Measurements from ENCODE around the gene PTPN21. TPM values are rescaled to one million over a fixed set of nuclear protein-coding genes. Genes with fewer than 3 reads are reported as not detected.

PTPN21 gene
- total and polyA plus RNA-seq, 9 of the 15 experiments (the other 6 are each of a cell fraction or from before 2014, with no cell fraction given), result 0.06 to 1.9 (median 0.94) TPM

- no peaks in the 10 kb centered on the region for H3K36me3 ChIP-seq (ENCODE audit: control insufficient read depth, insufficient read depth, low read length)
- 21% methylated on average over 3 of the region's 3 CpGs for WGBS (ENCODE audit: insufficient coverage, low coverage, missing lambda C conversion rate)
- intact Hi-C loops (cut with micrococcal nuclease) (no loop called here), in situ Hi-C loops (cut with MboI) (no loop called here)
- TF ChIP-seq SMARCA5 (IDR thresholded peaks at IDR 0.05), result no peak
- TF ChIP-seq CEBPG (CRISPR knock-in tag; IDR thresholded peaks at IDR 0.05), result no peak
- TF ChIP-seq CEBPG (tag; conservative IDR thresholded peaks at IDR 0.05 in 1 of 2, IDR thresholded peaks at IDR 0.05 in 1 of 2), result peak in 1 of 2 experiments; percentile 47; a peak in 3 of 4 replicates
- peak; percentile 31; the same call in 1 of the 2 replicates for TF ChIP-seq ATF3 (IDR thresholded peaks at IDR 0.05)
- TF ChIP-seq ATF3 (CRISPR knock-in tag; conservative IDR thresholded peaks at IDR 0.05), result no peak
- no peak for TF ChIP-seq TAL1 (IDR thresholded peaks at IDR 0.05)
- no peaks in the 10 kb centered on the region for H3K9me1 ChIP-seq (ENCODE audit: control insufficient read depth, insufficient read depth, low read length)
- H3K9ac ChIP-seq (ENCODE audit: insufficient read depth in 1 of 2, low read depth in 2 of 2, low read length in 2 of 2), result no peak overlapping the region
- no peak overlapping the region for H3K27ac ChIP-seq (ENCODE audit: extremely low read depth, low read depth, low read length)
- H4K20me1 ChIP-seq (replicated peaks; ENCODE audit: control insufficient read depth, insufficient read depth, low read length), result no peaks in the 10 kb centered on the region
- no peak overlapping the region for H3K4me3 ChIP-seq
- DNase-seq (ENCODE audit: extremely low read depth in 1 of 4, low spot score in 3 of 4), result no peak
- ChIA-PET POLR2A (no interaction called here), CTCF (ENCODE audit: low intra/inter-chr PET ratio) (no interaction called here)
- no peaks in the 10 kb centered on the region for H3K27me3 ChIP-seq (ENCODE audit: control insufficient read depth in 2 of 2, insufficient read depth in 2 of 2, low read length in 2 of 2)
- H3K4me1 ChIP-seq (replicated peaks in 1 of 2; ENCODE audit: control insufficient read depth in 2 of 2, insufficient read depth in 2 of 2, low read length in 2 of 2), result no peaks in the 10 kb centered on the region
- FAIRE-seq, result no peak
- no TSS peak for BruUV-seq (replicated peaks)
- no peak overlapping the region for H3K4me2 ChIP-seq (ENCODE audit: insufficient read depth, low read length)
- no peak overlapping the region for H2AFZ ChIP-seq (ENCODE audit: low read depth, low read length)
- H3K79me2 ChIP-seq (ENCODE audit: control insufficient read depth, insufficient read depth, low read length), result no peaks in the 10 kb centered on the region
- H3K9me3 ChIP-seq (replicated peaks; ENCODE audit: control insufficient read depth, insufficient read depth, low read depth, low read length), result no peaks in the 10 kb centered on the region
- ATAC-seq, result no peak
Measured at GRCh38 chr14:88521818-88522217, 33.0 kb downstream of the PTPN21 start.

- ChIA-PET CTCF (ENCODE audit: low intra/inter-chr PET ratio) (no interaction called here), POLR2A (interaction anchor here (0.8 kb wide), 1 partner anchor 32 kb away, joined by 3 read pairs; no protein-coding TSS in a partner anchor)
- Histone ChIP-seq H4K20me1 (replicated peaks; ENCODE audit: control insufficient read depth, insufficient read depth, low read length) (no peaks in the 10 kb centered on the region), H2AFZ (ENCODE audit: low read depth, low read length) (no peak overlapping the region), H3K27ac (ENCODE audit: extremely low read depth, low read depth, low read length) (no peak overlapping the region), H3K27me3 (ENCODE audit: control insufficient read depth in 2 of 2, insufficient read depth in 2 of 2, low read length in 2 of 2) (no peaks in the 10 kb centered on the region), H3K9ac (ENCODE audit: insufficient read depth in 1 of 2, low read depth in 2 of 2, low read length in 2 of 2) (no peak overlapping the region), H3K36me3 (ENCODE audit: control insufficient read depth, insufficient read depth, low read length) (no peaks in the 10 kb centered on the region), H3K79me2 (ENCODE audit: control insufficient read depth, insufficient read depth, low read length) (no peaks in the 10 kb centered on the region), H3K4me2 (ENCODE audit: insufficient read depth, low read length) (no peak overlapping the region), H3K9me3 (replicated peaks; ENCODE audit: control insufficient read depth, insufficient read depth, low read depth, low read length) (no peaks in the 10 kb centered on the region), H3K4me3 (no peak overlapping the region), H3K4me1 (replicated peaks in 1 of 2; ENCODE audit: control insufficient read depth in 2 of 2, insufficient read depth in 2 of 2, low read length in 2 of 2) (no peaks in the 10 kb centered on the region), H3K9me1 (ENCODE audit: control insufficient read depth, insufficient read depth, low read length) (no peaks in the 10 kb centered on the region)
- WGBS (ENCODE audit: insufficient coverage, low coverage, missing lambda C conversion rate), result 10% methylated on average over 2 of the region's 2 CpGs
- intact Hi-C loops (cut with micrococcal nuclease) (no loop called here), in situ Hi-C loops (cut with MboI) (no loop called here)
- FAIRE-seq (no peak), DNase-seq (ENCODE audit: extremely low read depth in 1 of 4, low spot score in 3 of 4) (no peak), ATAC-seq (no peak)
- BruUV-seq (replicated peaks), result no TSS peak
- TF ChIP-seq MIER1 (IDR thresholded peaks at IDR 0.05; ENCODE audit: low read depth) (no peak), ZNF224 (CRISPR knock-in tag; IDR thresholded peaks at IDR 0.05) (no peak), EHMT2 (IDR thresholded peaks at IDR 0.05) (no peak), TAL1 (IDR thresholded peaks at IDR 0.05) (no peak), RFX5 (IDR thresholded peaks at IDR 0.05; ENCODE audit: low read depth, low read length) (no peak), MAFF (IDR thresholded peaks at IDR 0.05; ENCODE audit: low read length) (no peak), U2AF1 (optimal IDR thresholded peaks at IDR 0.05; ENCODE audit: low read depth, low read length) (no peak), MEF2A (IDR thresholded peaks at IDR 0.05; ENCODE audit: control insufficient read depth, low read depth, low read length) (no peak), C11orf30 (IDR thresholded peaks at IDR 0.05; ENCODE audit: low read depth) (no peak), MLX (CRISPR knock-in tag; conservative IDR thresholded peaks at IDR 0.05) (no peak), BRD9 (IDR thresholded peaks at IDR 0.05; ENCODE audit: low read depth, partially characterized antibody) (no peak), TCFL5 (CRISPR knock-in tag; conservative IDR thresholded peaks at IDR 0.05) (no peak), ZNF77 (CRISPR knock-in tag; IDR thresholded peaks at IDR 0.05) (no peak), ZNF134 (CRISPR knock-in tag; conservative IDR thresholded peaks at IDR 0.05) (no peak)
Measured at GRCh38 chr14:88519907-88520306, 34.9 kb downstream of the PTPN21 start.
